VCaP (cell line): Measurements from ENCODE around the gene CETP.

Experiments
- H3K27ac ChIP-seq: fragments of 450-650 bp; 2 replicates; pipeline ENCODE4 v1.5.1; 2017
- TF ChIP-seq, protein P1 (sequence below): fragments of 450-650 bp; conservative IDR thresholded peaks from 2 replicates; pipeline ENCODE4 v1.5.1; 2017; ENCODE audit warnings: mild to moderate bottlenecking, moderate library complexity

CETP gene

DNA sequence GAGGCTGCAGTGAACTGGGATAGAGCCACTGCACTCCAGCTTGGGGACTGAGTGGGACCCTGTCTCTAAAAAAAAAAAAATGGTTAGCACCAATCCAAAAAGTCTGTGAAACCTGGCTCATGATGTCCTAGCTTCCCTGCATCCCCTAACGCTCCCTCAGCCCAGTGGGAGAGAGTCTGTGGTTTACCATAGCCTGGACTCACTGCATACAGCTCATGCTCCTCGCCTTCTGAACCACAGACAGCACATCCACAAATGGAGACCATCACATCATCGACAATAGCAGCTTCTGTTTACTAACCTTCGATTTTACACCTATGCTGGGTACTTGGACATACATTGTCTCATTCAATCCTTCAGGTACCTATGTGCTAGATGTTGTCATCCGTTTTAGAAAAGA lies 71.2 kb downstream of the CETP start:
- no peak overlapping the region for H3K27ac ChIP-seq
- TF ChIP-seq, protein P1, sequence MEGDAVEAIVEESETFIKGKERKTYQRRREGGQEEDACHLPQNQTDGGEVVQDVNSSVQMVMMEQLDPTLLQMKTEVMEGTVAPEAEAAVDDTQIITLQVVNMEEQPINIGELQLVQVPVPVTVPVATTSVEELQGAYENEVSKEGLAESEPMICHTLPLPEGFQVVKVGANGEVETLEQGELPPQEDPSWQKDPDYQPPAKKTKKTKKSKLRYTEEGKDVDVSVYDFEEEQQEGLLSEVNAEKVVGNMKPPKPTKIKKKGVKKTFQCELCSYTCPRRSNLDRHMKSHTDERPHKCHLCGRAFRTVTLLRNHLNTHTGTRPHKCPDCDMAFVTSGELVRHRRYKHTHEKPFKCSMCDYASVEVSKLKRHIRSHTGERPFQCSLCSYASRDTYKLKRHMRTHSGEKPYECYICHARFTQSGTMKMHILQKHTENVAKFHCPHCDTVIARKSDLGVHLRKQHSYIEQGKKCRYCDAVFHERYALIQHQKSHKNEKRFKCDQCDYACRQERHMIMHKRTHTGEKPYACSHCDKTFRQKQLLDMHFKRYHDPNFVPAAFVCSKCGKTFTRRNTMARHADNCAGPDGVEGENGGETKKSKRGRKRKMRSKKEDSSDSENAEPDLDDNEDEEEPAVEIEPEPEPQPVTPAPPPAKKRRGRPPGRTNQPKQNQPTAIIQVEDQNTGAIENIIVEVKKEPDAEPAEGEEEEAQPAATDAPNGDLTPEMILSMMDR, result no peak
